Hepatocyte (in vitro differentiated cells): ENCODE measurements around the gene PSD. TPM values are rescaled to one million over a fixed set of nuclear protein-coding genes. Genes with fewer than 3 reads are reported as not detected.

Experiments
- DNase-seq: peaks from one replicate; pipeline ENCODE4 v3.0.0-alpha.2; 2016; ENCODE audit warnings: low spot score
- H2AFZ ChIP-seq: fragments of 200-600 bp; sonication (generic); 2 replicates; pipeline ENCODE4 v1.6.0; 2016; ENCODE audit warnings: antibody characterized with exemption, mild to moderate bottlenecking
- H3K27ac ChIP-seq: fragments of 200-600 bp; sonication (generic); 2 replicates; pipeline ENCODE4 v1.5.1; 2016; ENCODE audit warnings: mild to moderate bottlenecking
- H3K27me3 ChIP-seq: fragments of 200-600 bp; sonication (generic); 2 replicates; pipeline ENCODE4 v1.6.1; 2016
- H3K36me3 ChIP-seq: fragments of 200-600 bp; sonication (generic); replicated peaks from 2 replicates; pipeline ENCODE4 v1.5.1; 2016; ENCODE audit warnings: low read depth; ENCODE audit not compliant: insufficient read depth
- H3K4me1 ChIP-seq: fragments of 200-600 bp; sonication (generic); 2 replicates; pipeline ENCODE4 v1.5.1; 2016; ENCODE audit warnings: mild to moderate bottlenecking, moderate library complexity; ENCODE audit not compliant: insufficient read depth
- H3K4me2 ChIP-seq: fragments of 200-600 bp; sonication (generic); 2 replicates; pipeline ENCODE4 v1.6.0; 2016
- H3K4me3 ChIP-seq: fragments of 200-600 bp; sonication (generic); 2 replicates; pipeline ENCODE4 v1.5.1; 2016; ENCODE audit warnings: mild to moderate bottlenecking
- H3K79me2 ChIP-seq: fragments of 200-600 bp; sonication (generic); 2 replicates; pipeline ENCODE4 v1.6.0; 2017; ENCODE audit warnings: mild to moderate bottlenecking
- H3K9me2 ChIP-seq: fragments of 200-600 bp; sonication (generic); replicated peaks from 2 replicates; pipeline ENCODE4 v1.6.0; 2017; ENCODE audit warnings: mild to moderate bottlenecking; ENCODE audit not compliant: insufficient read depth
- H3K9me3 ChIP-seq: fragments of 200-600 bp; sonication (generic); 2 replicates; pipeline ENCODE4 v1.5.1; 2016; ENCODE audit warnings: low read depth, mild to moderate bottlenecking
- H4K20me1 ChIP-seq: fragments of 200-600 bp; sonication (generic); 2 replicates; pipeline ENCODE4 v1.6.0; 2016; ENCODE audit warnings: mild to moderate bottlenecking; ENCODE audit not compliant: insufficient read depth, poor library complexity, severe bottlenecking
- CTCF ChIP-seq: fragments of 200-600 bp; sonication (generic); IDR thresholded peaks from 2 replicates; pipeline ENCODE4 v1.5.1; 2016; ENCODE audit warnings: antibody characterized with exemption, mild to moderate bottlenecking; ENCODE audit not compliant: poor library complexity
- EZH2 ChIP-seq: fragments of 200-600 bp; sonication (generic); IDR thresholded peaks from 2 replicates; pipeline ENCODE4 v1.6.1; 2016; ENCODE audit warnings: antibody characterized with exemption, mild to moderate bottlenecking, borderline replicate concordance
- EZH2phosphoT487 ChIP-seq: fragments of 200-600 bp; sonication (generic); IDR thresholded peaks from one replicate; pipeline ENCODE4 v1.6.1; 2018; ENCODE audit warnings: antibody characterized with exemption, mild to moderate bottlenecking, low read depth, moderate library complexity; ENCODE audit not compliant: unreplicated experiment, severe bottlenecking
- WGBS: methylation state at CpG from one replicate; pipeline ENCODE4 v1.1.6; 2016; ENCODE audit warnings: low lambda C conversion rate; ENCODE audit errors: missing lambda C conversion rate; 5-methylcytosine and 5-hydroxymethylcytosine counted together
- polyA plus RNA-seq: library from polyadenylated mRNA; unstranded; fragments of >200 nt; fragmentation: Nextera tagmentation; extraction: Ambion mirVana; gene quantifications from 2 replicates; pipeline ENCODE4 v1.2.1, GENCODE V29; 2016
- total RNA-seq: library from RNA; depleted of rRNA; stranded (reverse); fragments of >200 nt; gene quantifications from 2 replicates; pipeline ENCODE4 v1.2.3, GENCODE V29; 2014

PSD gene
- total and polyA plus RNA-seq, 2 experiments from 2014 or later = 13.1 to 20.1 TPM

GRCh38 chr10:102398172-102399020, 20.2 kb downstream of the PSD start:
- H3K9me3 ChIP-seq = no peaks in the 10 kb centered on the region
- no peak for DNase-seq
- peak overlapping the region; percentile 97 for H3K4me2 ChIP-seq
- no peak overlapping the region for H2AFZ ChIP-seq
- H3K9me2 ChIP-seq = no peaks in the 10 kb centered on the region
- H3K36me3 ChIP-seq = no peaks in the 10 kb centered on the region
- no peak for TF ChIP-seq EZH2
- TF ChIP-seq CTCF = no peak
- TF ChIP-seq EZH2phosphoT487 = no peak
- no peaks in the 10 kb centered on the region for H3K27me3 ChIP-seq
- H4K20me1 ChIP-seq = no peaks in the 10 kb centered on the region
- peaks cover 11% of the 10 kb centered on the region for H3K79me2 ChIP-seq
- 97% methylated on average over 19 of the region's 21 CpGs for WGBS
- H3K4me3 ChIP-seq = no peak overlapping the region
- peaks cover 20% of the 10 kb centered on the region for H3K4me1 ChIP-seq
- peak overlapping the region; percentile 92 for H3K27ac ChIP-seq

GRCh38 chr10:102397222-102398171, 21.1 kb downstream of the PSD start:
- H3K4me1 ChIP-seq = peaks cover 22% of the 10 kb centered on the region

GRCh38 chr10:102396730-102397151, 21.8 kb downstream of the PSD start:
- H3K9me2 ChIP-seq = no peaks in the 10 kb centered on the region
- peak overlapping the region; percentile 98 for H3K4me2 ChIP-seq
- H3K79me2 ChIP-seq = peaks cover 11% of the 10 kb centered on the region
- no peak for DNase-seq
- H3K4me3 ChIP-seq = no peak overlapping the region
- H4K20me1 ChIP-seq = no peaks in the 10 kb centered on the region
- H3K27ac ChIP-seq = no peak overlapping the region
- H3K9me3 ChIP-seq = no peaks in the 10 kb centered on the region
- no peak for TF ChIP-seq CTCF
- no peak for TF ChIP-seq EZH2phosphoT487
- no peak for TF ChIP-seq EZH2
- H3K4me1 ChIP-seq = peaks cover 22% of the 10 kb centered on the region
- H2AFZ ChIP-seq = no peak overlapping the region
- 94% methylated on average over 12 of the region's 12 CpGs for WGBS
- H3K27me3 ChIP-seq = no peaks in the 10 kb centered on the region
- no peaks in the 10 kb centered on the region for H3K36me3 ChIP-seq

More at GRCh38 chr10:102397222-102398171, 21.1 kb downstream of the PSD start:
- no peak overlapping the region for H3K4me2 ChIP-seq
- 95% methylated on average over 13 of the region's 14 CpGs for WGBS
- H3K9me3 ChIP-seq = no peaks in the 10 kb centered on the region
- no peaks in the 10 kb centered on the region for H3K36me3 ChIP-seq
- no peaks in the 10 kb centered on the region for H3K9me2 ChIP-seq
- DNase-seq = no peak
- no peak overlapping the region for H2AFZ ChIP-seq
- TF ChIP-seq EZH2 (no peak), EZH2phosphoT487 (no peak), CTCF (no peak)
- no peaks in the 10 kb centered on the region for H4K20me1 ChIP-seq
- peaks cover 11% of the 10 kb centered on the region for H3K79me2 ChIP-seq
- no peaks in the 10 kb centered on the region for H3K27me3 ChIP-seq
- H3K4me3 ChIP-seq = no peak overlapping the region
- H3K27ac ChIP-seq = no peak overlapping the region
